Measurements from ENCODE around the gene SLC2A1. TPM values are rescaled to one million over a fixed set of nuclear protein-coding genes. Genes with fewer than 3 reads are reported as not detected.

Gene SLC2A1
- total and polyA plus RNA-seq, 9 of the 15 experiments (the other 6 are each of a cell fraction or from before 2014, with no cell fraction given), result 12.6 to 153 (median 48.0) TPM

GRCh38 chr1:42926879-42927242, 31.8 kb downstream of the SLC2A1 start (continued):
- TF ChIP-seq YY1 (IDR thresholded peaks at IDR 0.05; ENCODE audit: borderline replicate concordance in 1 of 3, control insufficient read depth in 1 of 3, extremely low read depth in 1 of 3, insufficient read depth in 3 of 3, insufficient read length in 1 of 3, insufficient replicate concordance in 2 of 3, low read depth in 1 of 3, low read length in 2 of 3) (no peak), MYNN (IDR thresholded peaks at IDR 0.05) (no peak), MYNN (CRISPR knock-in tag; IDR thresholded peaks at IDR 0.05) (no peak), MLX (CRISPR knock-in tag; conservative IDR thresholded peaks at IDR 0.05) (no peak), LCOR (CRISPR knock-in tag; IDR thresholded peaks at IDR 0.05) (no peak)

DNA sequence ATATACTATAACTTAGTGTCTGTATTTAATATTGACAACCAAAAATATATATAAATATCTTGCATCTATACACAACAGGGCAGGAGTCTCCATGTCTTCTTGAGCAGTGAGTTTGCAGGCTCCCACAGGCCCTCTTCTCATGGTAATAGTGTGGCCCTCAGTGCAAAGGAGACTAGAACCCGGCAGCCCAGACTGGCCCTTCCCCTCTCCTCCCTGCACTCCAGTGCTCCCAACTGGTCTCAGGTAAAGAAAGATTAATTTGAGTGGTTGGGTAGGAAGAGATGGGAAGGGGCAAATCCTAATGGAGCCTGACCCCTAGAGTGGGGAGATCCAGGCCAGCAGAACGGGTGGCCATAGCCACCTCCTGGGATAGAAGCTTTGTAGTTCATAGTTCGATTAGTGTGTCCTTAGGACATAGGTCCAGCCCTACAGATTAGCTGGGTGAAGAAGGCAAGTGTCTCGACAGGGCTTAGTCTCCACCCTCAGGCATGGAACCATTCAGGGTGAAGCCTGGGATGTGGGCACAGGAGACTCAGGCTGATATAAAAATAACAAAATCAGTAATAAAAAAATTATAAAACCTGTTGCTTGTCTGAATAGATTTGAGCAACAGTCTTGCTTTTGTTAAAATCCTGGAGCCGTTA, 32.3 kb downstream of the SLC2A1 start:
- in situ Hi-C loops (cut with MboI), result no loop called here
- Histone ChIP-seq H3K4me1 (replicated peaks in 1 of 2; ENCODE audit: control insufficient read depth in 2 of 2, insufficient read depth in 2 of 2, low read length in 2 of 2) (peaks cover 37 to 61% of the 10 kb centered on the region in 2 experiments), H3K27me3 (ENCODE audit: control insufficient read depth in 2 of 2, insufficient read depth in 2 of 2, low read length in 2 of 2) (no peaks in the 10 kb centered on the region), H3K4me2 (ENCODE audit: insufficient read depth, low read length) (no peak overlapping the region), H3K4me3 (no peak overlapping the region), H3K9me3 (replicated peaks; ENCODE audit: control insufficient read depth, insufficient read depth, low read depth, low read length) (no peaks in the 10 kb centered on the region), H3K27ac (ENCODE audit: extremely low read depth, low read depth, low read length) (no peak overlapping the region; the same call in 1 of the 3 replicates), H4K20me1 (replicated peaks; ENCODE audit: control insufficient read depth, insufficient read depth, low read length) (peaks cover 9% of the 10 kb centered on the region; the same call in 1 of the 2 replicates), H3K36me3 (ENCODE audit: control insufficient read depth, insufficient read depth, low read length) (peaks cover 62% of the 10 kb centered on the region), H3K9ac (ENCODE audit: insufficient read depth in 1 of 2, low read depth in 2 of 2, low read length in 2 of 2) (peak overlapping the region in 1 of 2 experiments; percentile 29; a peak in 2 of 4 replicates), H3K9me1 (ENCODE audit: control insufficient read depth, insufficient read depth, low read length) (peaks cover 7% of the 10 kb centered on the region), H3K79me2 (ENCODE audit: control insufficient read depth, insufficient read depth, low read length) (peaks cover 11% of the 10 kb centered on the region), H2AFZ (ENCODE audit: low read depth, low read length) (no peak overlapping the region)
- TF ChIP-seq TBL1XR1 (IDR thresholded peaks at IDR 0.05; ENCODE audit: low read length in 2 of 2) (no peak), POLR2AphosphoS5 (IDR thresholded peaks at IDR 0.05; ENCODE audit: control insufficient read depth, insufficient read depth, low read depth, low read length) (peak; percentile 19; the same call in 1 of the 2 replicates)
- WGBS (ENCODE audit: insufficient coverage, low coverage, missing lambda C conversion rate), result 79% methylated on average over 5 of the region's 5 CpGs
- ChIA-PET CTCF (ENCODE audit: low intra/inter-chr PET ratio) (no interaction called here), POLR2A (interaction anchor here (0.8 to 1.7 kb wide), 4 partner anchors 10 to 147 kb away, joined by 3 to 13 read pairs (median 3); no protein-coding TSS in a partner anchor)
- FAIRE-seq (no peak), DNase-seq (ENCODE audit: extremely low read depth in 1 of 4, low spot score in 3 of 4) (no peak), ATAC-seq (no peak)
- intact Hi-C loops (cut with micrococcal nuclease), result no loop called here
- TSS peak; percentile 37 for BruUV-seq (replicated peaks)
